HG02885 (cell line): ENCODE data around the gene FAM110D.
A peak's percentile ranks its signal among the peaks of the same experiment; 100 is the strongest.

Source experiments
- ATAC-seq: cut with Tn5 transposase; IDR thresholded peaks from one replicate; pipeline ENCODE4 v1.9.1; 2021; ENCODE audit warnings: mild to moderate bottlenecking; ENCODE audit not compliant: unreplicated experiment, poor library complexity

Gene FAM110D

GRCh38 chr1:26160527-26161414 is 1.9 kb downstream of the FAM110D start:
- no peak for ATAC-seq

- no peak for ATAC-seq
Measured at GRCh38 chr1:26161415-26162219, 2.7 kb downstream of the FAM110D start.

- ATAC-seq: no peak
Measured at GRCh38 chr1:26162220-26162709, 3.4 kb downstream of the FAM110D start.

GRCh38 chr1:26163684-26164035 is 4.8 kb downstream of the FAM110D start:
- ATAC-seq: no peak

GRCh38 chr1:26164036-26164860 is 5.4 kb downstream of the FAM110D start:
- no peak for ATAC-seq

- ATAC-seq: no peak
Measured at GRCh38 chr1:26164861-26165842, 6.3 kb downstream of the FAM110D start.

- no peak for ATAC-seq
Measured at GRCh38 chr1:26166719-26167281, 7.9 kb downstream of the FAM110D start.

- ATAC-seq: no peak
Measured at GRCh38 chr1:26168410-26169197, 9.7 kb downstream of the FAM110D start, which contains the start of gene C1orf232. Gene C1orf232, minus strand, starts transcription at chr1:26168963. Its CDS starts 464 bp downstream, at chr1:26168499.

- ATAC-seq: no peak
Measured at GRCh38 chr1:26169198-26169554, 10.3 kb downstream of the FAM110D start.

- ATAC-seq: peak; percentile 97
Measured at GRCh38 chr1:26169669-26170471, 11.0 kb downstream of the FAM110D start, which contains the start of gene ZNF593. Gene ZNF593, plus strand, starts transcription at chr1:26169908. Its CDS starts 76 bp downstream, at chr1:26169984.

- ATAC-seq: no peak
Measured at GRCh38 chr1:26170472-26170821, 11.6 kb downstream of the FAM110D start.

- ATAC-seq: no peak
Measured at GRCh38 chr1:26171084-26172072, 12.5 kb downstream of the FAM110D start, which contains the start of gene ZNF593OS. Gene ZNF593OS, minus strand, starts transcription at chr1:26171832. Its CDS starts 171 bp downstream, at chr1:26171661.

GRCh38 chr1:26175346-26175745 is 16.5 kb downstream of the FAM110D start:
- no peak for ATAC-seq

GRCh38 chr1:26177182-26177684 is 18.4 kb downstream of the FAM110D start, which contains the start of gene CNKSR1:
Gene CNKSR1, plus strand, starts transcription at chr1:26177491. Its CDS starts 57 bp downstream, at chr1:26177548.
- no peak for ATAC-seq

GRCh38 chr1:26180010-26180506 is 21.2 kb downstream of the FAM110D start:
- ATAC-seq: no peak
